ENCODE results near the gene PML. TPM values are rescaled to one million over a fixed set of nuclear protein-coding genes. Genes with fewer than 3 reads are reported as not detected.
A peak's percentile ranks its signal among the peaks of the same experiment; 100 is the strongest.

PML gene
- total and polyA plus RNA-seq, 2 experiments from 2014 or later, result 15.7 to 29.9 TPM

- H3K4me1 ChIP-seq (ENCODE audit: insufficient read depth), result peaks cover 8% of the 10 kb centered on the region
- H3K27ac ChIP-seq, result no peak overlapping the region
- TF ChIP-seq EZH2 (IDR thresholded peaks at IDR 0.05; ENCODE audit: borderline replicate concordance), result no peak
- TF ChIP-seq EZH2phosphoT487 (IDR thresholded peaks at IDR 0.05; ENCODE audit: low read depth, severe bottlenecking, unreplicated experiment), result no peak
- no peak for TF ChIP-seq CTCF (IDR thresholded peaks at IDR 0.05; ENCODE audit: poor library complexity)
- H3K36me3 ChIP-seq (replicated peaks; ENCODE audit: insufficient read depth, low read depth), result no peaks in the 10 kb centered on the region
- H3K79me2 ChIP-seq, result no peaks in the 10 kb centered on the region
- H3K9me2 ChIP-seq (replicated peaks; ENCODE audit: insufficient read depth), result no peaks in the 10 kb centered on the region
- no peaks in the 10 kb centered on the region for H3K9me3 ChIP-seq (ENCODE audit: low read depth)
- H3K4me2 ChIP-seq, result no peak overlapping the region
- WGBS (ENCODE audit: low lambda C conversion rate, missing lambda C conversion rate), result 87% methylated on average over 9 of the region's 9 CpGs
- H3K27me3 ChIP-seq, result no peaks in the 10 kb centered on the region
- no peak overlapping the region for H2AFZ ChIP-seq
- H3K4me3 ChIP-seq, result no peak overlapping the region
- DNase-seq (ENCODE audit: low spot score), result peak; percentile 4
- no peaks in the 10 kb centered on the region for H4K20me1 ChIP-seq (ENCODE audit: insufficient read depth, poor library complexity, severe bottlenecking)
These were observed 37.8 kb upstream of the PML start for GRCh38 chr15:73956743-73957135.

- H3K36me3 ChIP-seq (replicated peaks; ENCODE audit: insufficient read depth, low read depth), result no peaks in the 10 kb centered on the region
- DNase-seq (ENCODE audit: low spot score), result no peak
- 88% methylated on average over 8 of the region's 8 CpGs for WGBS (ENCODE audit: low lambda C conversion rate, missing lambda C conversion rate)
- H3K27me3 ChIP-seq, result no peaks in the 10 kb centered on the region
- no peak overlapping the region for H3K4me2 ChIP-seq
- TF ChIP-seq EZH2phosphoT487 (IDR thresholded peaks at IDR 0.05; ENCODE audit: low read depth, severe bottlenecking, unreplicated experiment) (no peak), CTCF (IDR thresholded peaks at IDR 0.05; ENCODE audit: poor library complexity) (no peak), EZH2 (IDR thresholded peaks at IDR 0.05; ENCODE audit: borderline replicate concordance) (no peak)
- no peaks in the 10 kb centered on the region for H4K20me1 ChIP-seq (ENCODE audit: insufficient read depth, poor library complexity, severe bottlenecking)
- no peaks in the 10 kb centered on the region for H3K79me2 ChIP-seq
- H3K9me3 ChIP-seq (ENCODE audit: low read depth), result no peaks in the 10 kb centered on the region
- no peak overlapping the region for H2AFZ ChIP-seq
- no peaks in the 10 kb centered on the region for H3K9me2 ChIP-seq (replicated peaks; ENCODE audit: insufficient read depth)
- no peak overlapping the region for H3K27ac ChIP-seq
- H3K4me3 ChIP-seq, result no peak overlapping the region
- peaks cover 3% of the 10 kb centered on the region for H3K4me1 ChIP-seq (ENCODE audit: insufficient read depth)
These were observed 37.2 kb upstream of the PML start for GRCh38 chr15:73957276-73957675.

GRCh38 chr15:73957785-73958184 lies 36.7 kb upstream of the PML start:
- WGBS (ENCODE audit: low lambda C conversion rate, missing lambda C conversion rate), result 94% methylated on average over 2 of the region's 2 CpGs
- no peak for DNase-seq (ENCODE audit: low spot score)
- H4K20me1 ChIP-seq (ENCODE audit: insufficient read depth, poor library complexity, severe bottlenecking), result no peaks in the 10 kb centered on the region
- H3K79me2 ChIP-seq, result no peaks in the 10 kb centered on the region
- H3K27me3 ChIP-seq, result no peaks in the 10 kb centered on the region
- no peak overlapping the region for H2AFZ ChIP-seq
- no peak for TF ChIP-seq EZH2 (IDR thresholded peaks at IDR 0.05; ENCODE audit: borderline replicate concordance)
- TF ChIP-seq EZH2phosphoT487 (IDR thresholded peaks at IDR 0.05; ENCODE audit: low read depth, severe bottlenecking, unreplicated experiment), result no peak
- no peak for TF ChIP-seq CTCF (IDR thresholded peaks at IDR 0.05; ENCODE audit: poor library complexity)
- H3K9me3 ChIP-seq (ENCODE audit: low read depth), result no peaks in the 10 kb centered on the region
- no peaks in the 10 kb centered on the region for H3K4me1 ChIP-seq (ENCODE audit: insufficient read depth)
- H3K36me3 ChIP-seq (replicated peaks; ENCODE audit: insufficient read depth, low read depth), result no peaks in the 10 kb centered on the region
- no peak overlapping the region for H3K4me3 ChIP-seq
- no peaks in the 10 kb centered on the region for H3K9me2 ChIP-seq (replicated peaks; ENCODE audit: insufficient read depth)
- H3K4me2 ChIP-seq, result no peak overlapping the region
- H3K27ac ChIP-seq, result no peak overlapping the region

All from hepatocyte (in vitro differentiated cells).